GM12873 (cell line): ENCODE measurements around the gene STARD13.

Experiments used
- CTCF ChIP-seq: IDR thresholded peaks from 2 replicates; pipeline ENCODE4 v1.5.1; 2012; ENCODE audit warnings: low read depth, mild to moderate bottlenecking, moderate library complexity, low read length, control low read depth; ENCODE audit not compliant: insufficient read depth; ENCODE audit errors: missing control alignments

Gene STARD13

GRCh38 chr13:33287142-33287882, 1.8 kb upstream of the STARD13 start:
- TF ChIP-seq CTCF: no peak

- no peak for TF ChIP-seq CTCF
Measured at GRCh38 chr13:33286128-33286527, 573 bp upstream of the STARD13 start.

GRCh38 chr13:33284916-33285315, 639 bp downstream of the STARD13 start:
- TF ChIP-seq CTCF: no peak

- no peak for TF ChIP-seq CTCF
Measured at GRCh38 chr13:33284031-33284430, 1.5 kb downstream of the STARD13 start.

GRCh38 chr13:33283195-33283911, 2.2 kb downstream of the STARD13 start:
- no peak for TF ChIP-seq CTCF

GRCh38 chr13:33281951-33282595, 3.5 kb downstream of the STARD13 start:
- TF ChIP-seq CTCF: no peak

GRCh38 chr13:33280923-33281322, 4.6 kb downstream of the STARD13 start:
- TF ChIP-seq CTCF: no peak
